Central memory CD8-positive, alpha-beta T cell (primary cell): ENCODE data around the gene SERPINB11.

Experiments used
- ATAC-seq: fragments of 150-1000 bp; cut with Tn5 transposase; replicated peaks from 2 replicates; pipeline ENCODE4 v1.10.0; 2022; ENCODE audit warnings: mild to moderate bottlenecking, moderate FRiP score, moderate number of reproducible peaks; ENCODE audit not compliant: poor library complexity, severe bottlenecking; ENCODE audit errors: extremely low read depth
- DNase-seq, 2 donors: peaks; one replicate each; pipeline ENCODE4 v3.0.0; 2021; ENCODE audit warnings: low spot score in 2 of 2
- H3K27ac Mint-ChIP-seq: one replicate; pipeline ENCODE4 v1.8.0; 2022; ENCODE audit warnings: low read depth, mild to moderate bottlenecking, moderate library complexity, mixed read lengths
- H3K27me3 Mint-ChIP-seq: one replicate; pipeline ENCODE4 v1.8.0; 2022; ENCODE audit warnings: mixed read lengths
- H3K36me3 Mint-ChIP-seq: one replicate; pipeline ENCODE4 v1.8.0; 2022; ENCODE audit warnings: mild to moderate bottlenecking, moderate library complexity, mixed read lengths; ENCODE audit not compliant: insufficient read depth
- H3K4me1 Mint-ChIP-seq: one replicate; pipeline ENCODE4 v1.8.0; 2022; ENCODE audit warnings: mixed read lengths
- H3K4me3 Mint-ChIP-seq: one replicate; pipeline ENCODE4 v1.8.0; 2022; ENCODE audit warnings: mild to moderate bottlenecking, moderate library complexity, mixed read lengths
- H3K9me3 Mint-ChIP-seq: one replicate; pipeline ENCODE4 v1.8.0; 2022; ENCODE audit warnings: mixed read lengths

SERPINB11 gene

GRCh38 chr18:63686871-63687270 lies 15.9 kb upstream of the SERPINB11 start:
- H3K27me3 Mint-ChIP-seq = peaks cover 25% of the 10 kb centered on the region
- peaks cover 5% of the 10 kb centered on the region for H3K9me3 Mint-ChIP-seq
- no peak for DNase-seq
- H3K4me3 Mint-ChIP-seq = no peak overlapping the region
- no peak for ATAC-seq
- no peak overlapping the region for H3K27ac Mint-ChIP-seq
- H3K36me3 Mint-ChIP-seq = peaks cover 2% of the 10 kb centered on the region
- no peaks in the 10 kb centered on the region for H3K4me1 Mint-ChIP-seq

GRCh38 chr18:63689064-63689463 lies 13.7 kb upstream of the SERPINB11 start:
- Mint-ChIP-seq H3K27me3 (peaks cover 23% of the 10 kb centered on the region), H3K4me1 (no peaks in the 10 kb centered on the region), H3K36me3 (no peaks in the 10 kb centered on the region)

DNA sequence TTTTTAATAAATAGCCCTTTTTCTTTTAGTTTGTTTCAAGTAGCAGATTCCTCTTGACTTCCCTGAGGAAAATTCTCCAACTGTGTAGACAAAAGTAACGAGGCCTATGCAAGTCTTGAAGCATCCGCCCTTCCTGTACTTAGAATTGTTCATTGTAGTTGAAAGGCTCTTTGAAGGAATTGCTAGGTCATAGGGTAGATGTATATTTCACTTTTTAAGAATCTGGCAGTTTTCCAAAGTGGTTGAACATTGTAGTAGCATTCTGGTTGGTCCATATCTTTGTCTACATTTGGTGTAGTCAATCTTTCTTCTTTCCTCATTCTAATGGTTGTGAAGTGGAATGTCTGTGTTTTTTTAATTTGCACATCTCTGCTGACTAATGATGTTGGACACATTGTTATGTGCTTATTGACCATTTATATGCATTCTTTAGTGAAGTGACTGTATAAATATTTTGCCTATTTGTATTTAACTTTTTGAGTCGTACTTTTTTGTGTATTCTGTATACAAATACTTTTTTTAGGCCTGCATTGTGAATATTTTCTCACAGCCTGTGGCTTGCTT lies 5.6 kb upstream of the SERPINB11 start:
- no peaks in the 10 kb centered on the region for H3K4me1 Mint-ChIP-seq
- no peak overlapping the region for H3K4me3 Mint-ChIP-seq
- peaks cover 11% of the 10 kb centered on the region for H3K9me3 Mint-ChIP-seq
- DNase-seq = no peak
- no peaks in the 10 kb centered on the region for H3K36me3 Mint-ChIP-seq
- ATAC-seq = no peak
- H3K27me3 Mint-ChIP-seq = peaks cover 13% of the 10 kb centered on the region
- no peak overlapping the region for H3K27ac Mint-ChIP-seq

More at GRCh38 chr18:63689064-63689463, 13.7 kb upstream of the SERPINB11 start:
- DNase-seq (no peak), ATAC-seq (no peak)
- H3K27ac Mint-ChIP-seq = no peak overlapping the region
- peaks cover 5% of the 10 kb centered on the region for H3K9me3 Mint-ChIP-seq
- no peak overlapping the region for H3K4me3 Mint-ChIP-seq

DNA sequence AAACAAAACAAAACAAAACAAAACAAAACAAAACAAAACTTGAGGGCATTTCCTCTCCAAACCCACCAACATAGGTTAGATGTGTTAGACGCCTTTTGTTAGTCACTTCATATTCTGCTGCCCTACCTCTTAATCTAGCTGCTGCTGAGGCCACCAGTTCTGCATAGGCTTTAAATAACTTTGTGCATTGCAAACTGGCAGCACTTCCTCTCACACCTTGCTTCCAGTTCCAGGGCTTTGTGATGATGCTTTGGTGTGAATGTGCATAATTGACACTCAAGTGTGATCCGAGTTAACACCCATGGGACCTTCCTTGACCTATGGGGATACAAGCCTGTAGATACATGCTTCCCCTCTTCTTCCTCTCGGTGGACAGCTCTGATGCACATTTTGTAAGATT lies 2.3 kb upstream of the SERPINB11 start:
- no peak overlapping the region for H3K27ac Mint-ChIP-seq

DNA sequence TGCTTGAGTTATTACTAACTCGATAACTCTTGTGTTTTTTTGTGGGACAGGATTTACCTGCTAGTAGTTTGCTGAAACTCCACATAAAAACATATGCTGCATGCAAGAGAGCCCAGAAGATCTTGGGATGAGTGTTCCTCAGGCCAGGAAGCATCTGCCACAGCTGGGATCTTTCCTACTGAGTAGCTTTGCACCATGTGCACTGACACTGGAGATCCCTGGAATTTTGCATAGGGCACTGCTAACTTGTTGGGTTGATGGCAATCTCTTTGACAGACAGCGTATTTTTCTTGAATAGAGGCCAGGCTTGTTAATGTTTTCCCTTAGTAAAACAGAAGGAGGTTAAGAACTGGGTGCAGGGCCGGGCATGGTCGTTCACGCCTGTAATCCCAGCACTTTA lies 808 bp upstream of the SERPINB11 start:
- no peak for ATAC-seq
- H3K27me3 Mint-ChIP-seq = peaks cover 13% of the 10 kb centered on the region
- H3K27ac Mint-ChIP-seq = no peak overlapping the region
- DNase-seq = no peak
- no peaks in the 10 kb centered on the region for H3K36me3 Mint-ChIP-seq
- no peaks in the 10 kb centered on the region for H3K4me1 Mint-ChIP-seq
- H3K9me3 Mint-ChIP-seq = peaks cover 11% of the 10 kb centered on the region
- H3K4me3 Mint-ChIP-seq = no peak overlapping the region

More for the DNA sequence above, 2.3 kb upstream of the SERPINB11 start:
- Mint-ChIP-seq H3K4me1 (no peaks in the 10 kb centered on the region), H3K9me3 (peaks cover 11% of the 10 kb centered on the region), H3K36me3 (no peaks in the 10 kb centered on the region), H3K27me3 (peaks cover 13% of the 10 kb centered on the region), H3K4me3 (no peak overlapping the region)
- ATAC-seq (no peak), DNase-seq (no peak)

- no peak overlapping the region for H3K27ac Mint-ChIP-seq
- DNase-seq (no peak), ATAC-seq (no peak)
- no peaks in the 10 kb centered on the region for H3K9me3 Mint-ChIP-seq
- no peaks in the 10 kb centered on the region for H3K4me1 Mint-ChIP-seq
- no peaks in the 10 kb centered on the region for H3K27me3 Mint-ChIP-seq
- no peaks in the 10 kb centered on the region for H3K36me3 Mint-ChIP-seq
- H3K4me3 Mint-ChIP-seq = no peak overlapping the region
Measured at GRCh38 chr18:63705401-63705800, 2.6 kb downstream of the SERPINB11 start.

GRCh38 chr18:63707816-63708215 lies 5.1 kb downstream of the SERPINB11 start:
- no peak for ATAC-seq
- Mint-ChIP-seq H3K27ac (no peak overlapping the region), H3K36me3 (no peaks in the 10 kb centered on the region), H3K9me3 (no peaks in the 10 kb centered on the region), H3K4me3 (no peak overlapping the region), H3K4me1 (no peaks in the 10 kb centered on the region), H3K27me3 (no peaks in the 10 kb centered on the region)
- DNase-seq = no peak

GRCh38 chr18:63708650-63709049 lies 5.9 kb downstream of the SERPINB11 start:
- Mint-ChIP-seq H3K4me1 (no peaks in the 10 kb centered on the region), H3K9me3 (no peaks in the 10 kb centered on the region), H3K36me3 (no peaks in the 10 kb centered on the region), H3K4me3 (no peak overlapping the region), H3K27me3 (no peaks in the 10 kb centered on the region), H3K27ac (no peak overlapping the region)
- DNase-seq (no peak), ATAC-seq (no peak)

DNA sequence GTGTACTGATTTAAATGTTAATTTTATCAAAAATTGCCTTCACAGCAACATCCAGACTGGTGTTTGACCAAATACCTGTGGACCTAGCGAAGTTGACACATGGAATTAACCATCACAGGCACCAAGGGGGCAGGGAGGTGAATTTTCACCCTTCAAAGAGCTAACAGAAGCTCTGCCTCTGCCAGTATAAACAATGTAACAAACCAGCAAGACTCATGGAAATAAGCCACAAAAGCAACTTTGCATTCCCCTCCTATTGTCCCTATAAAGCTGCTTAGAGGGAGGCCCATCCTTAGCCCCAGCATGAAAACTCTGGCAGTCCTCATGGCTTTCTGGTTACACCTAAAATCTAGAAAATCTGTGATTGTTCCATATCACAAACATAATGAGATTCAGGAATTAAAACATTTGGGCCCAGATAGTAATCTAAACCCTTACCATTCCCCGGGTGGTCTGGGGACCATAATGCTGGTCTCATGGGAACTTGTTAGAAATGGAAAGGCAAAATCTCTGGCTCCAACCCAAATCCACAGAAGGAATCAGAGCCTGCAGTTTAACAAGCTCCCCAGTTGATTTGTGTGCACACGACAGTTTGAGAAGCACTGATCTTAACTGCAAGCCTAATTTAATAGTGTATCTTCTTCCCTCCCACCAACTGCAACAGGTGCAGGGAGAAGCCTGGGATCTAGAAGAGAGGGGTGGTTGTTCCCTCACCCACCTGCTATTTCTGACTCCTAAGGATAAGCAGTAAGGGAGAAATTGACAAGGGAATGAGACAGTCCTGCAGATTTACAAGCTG lies 23.1 kb downstream of the SERPINB11 start:
- ATAC-seq (no peak), DNase-seq (no peak)
- no peaks in the 10 kb centered on the region for H3K4me1 Mint-ChIP-seq
- H3K27ac Mint-ChIP-seq = no peak overlapping the region
- no peaks in the 10 kb centered on the region for H3K9me3 Mint-ChIP-seq
- H3K36me3 Mint-ChIP-seq = no peaks in the 10 kb centered on the region
- H3K27me3 Mint-ChIP-seq = peaks cover 14% of the 10 kb centered on the region
- H3K4me3 Mint-ChIP-seq = no peak overlapping the region

GRCh38 chr18:63730773-63731172 lies 28.0 kb downstream of the SERPINB11 start:
- Mint-ChIP-seq H3K27me3 (peaks cover 29% of the 10 kb centered on the region), H3K4me3 (no peak overlapping the region), H3K27ac (no peak overlapping the region), H3K36me3 (no peaks in the 10 kb centered on the region), H3K9me3 (no peaks in the 10 kb centered on the region), H3K4me1 (no peaks in the 10 kb centered on the region)
- ATAC-seq = no peak
- DNase-seq = no peak

DNA sequence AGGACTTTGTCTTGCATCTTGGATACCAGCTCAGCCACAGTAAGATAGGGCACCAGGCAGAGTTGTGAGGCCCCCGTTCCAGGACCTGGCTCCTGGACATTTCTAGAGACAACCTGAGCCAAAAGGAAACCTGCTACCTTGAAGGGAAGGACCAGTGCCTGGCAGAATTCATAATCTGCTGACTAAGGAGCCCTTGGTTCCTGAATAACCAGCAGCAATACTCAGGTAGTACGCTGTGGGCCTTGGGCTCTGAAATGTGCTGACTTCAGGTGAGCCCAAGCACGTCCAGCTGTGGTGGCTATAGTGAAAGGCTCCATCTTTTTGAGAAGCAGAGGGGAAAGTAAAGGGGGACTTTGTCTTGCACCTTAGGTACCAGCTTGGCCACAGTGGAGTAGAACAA lies 28.5 kb downstream of the SERPINB11 start:
- Mint-ChIP-seq H3K4me3 (no peak overlapping the region), H3K36me3 (no peaks in the 10 kb centered on the region), H3K27ac (no peak overlapping the region), H3K9me3 (no peaks in the 10 kb centered on the region), H3K27me3 (peaks cover 29% of the 10 kb centered on the region), H3K4me1 (no peaks in the 10 kb centered on the region)
- DNase-seq = no peak
- ATAC-seq = no peak

DNA sequence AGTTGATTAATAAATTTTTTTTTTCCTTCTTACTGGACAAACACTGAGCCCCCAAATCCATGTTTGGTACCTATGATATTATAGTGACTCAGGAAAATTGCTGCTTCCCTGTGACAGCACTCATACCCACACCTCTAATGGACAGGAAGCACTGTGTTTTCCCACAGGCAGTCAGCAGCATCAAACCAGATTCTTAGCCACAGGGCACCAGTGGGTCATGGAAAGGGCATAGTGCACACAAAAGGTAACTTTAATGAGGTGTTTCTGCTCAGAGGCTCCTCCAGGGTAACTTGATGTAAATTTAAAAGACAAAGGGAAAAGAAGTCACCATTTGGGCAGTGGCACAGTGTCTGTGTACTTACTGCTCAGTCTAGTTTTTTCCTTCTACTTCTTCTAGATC lies 34.1 kb downstream of the SERPINB11 start:
- no peak overlapping the region for H3K4me3 Mint-ChIP-seq
- no peak for DNase-seq
- no peak overlapping the region for H3K27ac Mint-ChIP-seq
- no peaks in the 10 kb centered on the region for H3K36me3 Mint-ChIP-seq
- no peak for ATAC-seq
- no peaks in the 10 kb centered on the region for H3K9me3 Mint-ChIP-seq
- peaks cover 5% of the 10 kb centered on the region for H3K27me3 Mint-ChIP-seq
- H3K4me1 Mint-ChIP-seq = no peaks in the 10 kb centered on the region

- DNase-seq (no peak), ATAC-seq (no peak)
- H3K27ac Mint-ChIP-seq = no peak overlapping the region
- no peak overlapping the region for H3K4me3 Mint-ChIP-seq
- no peaks in the 10 kb centered on the region for H3K36me3 Mint-ChIP-seq
- no peaks in the 10 kb centered on the region for H3K9me3 Mint-ChIP-seq
- H3K4me1 Mint-ChIP-seq = no peaks in the 10 kb centered on the region
- peaks cover 11% of the 10 kb centered on the region for H3K27me3 Mint-ChIP-seq
Measured at GRCh38 chr18:63741769-63742168, 39.0 kb downstream of the SERPINB11 start.
